Calu3 (cell line): ENCODE data around the gene ACER2. TPM values are rescaled to one million over a fixed set of nuclear protein-coding genes. Genes with fewer than 3 reads are reported as not detected.

Source experiments
- BruUV-seq: library from RNA; stranded (reverse); fragments of 400-500 nt; replicated peaks from 2 replicates; lab custom pipeline; 2021; lab: Mats Ljungman, UMichigan
- CTCF ChIA-PET: fragments of 300-600 bp; sonication (Branson Sonifier 250); formaldehyde crosslinking; loops from one replicate; lab custom pipeline; 2022; ENCODE audit warnings: antibody characterized with exemption; lab: Charles Lee
- DNase-seq: peaks from one replicate; pipeline ENCODE4 v3.0.0; 2022
- H3K27ac Mint-ChIP-seq: one replicate; pipeline ENCODE4 v1.8.0; 2022; ENCODE audit warnings: mixed read lengths; ENCODE audit not compliant: unreplicated experiment
- H3K27me3 Mint-ChIP-seq: one replicate; pipeline ENCODE4 v1.8.0; 2022; ENCODE audit warnings: mixed read lengths; ENCODE audit not compliant: unreplicated experiment
- H3K36me3 Mint-ChIP-seq: one replicate; pipeline ENCODE4 v1.8.0; 2022; ENCODE audit warnings: mild to moderate bottlenecking, moderate library complexity, mixed read lengths; ENCODE audit not compliant: insufficient read depth, unreplicated experiment
- H3K4me1 Mint-ChIP-seq: one replicate; pipeline ENCODE4 v1.8.0; 2022; ENCODE audit warnings: mild to moderate bottlenecking, low read depth, mixed read lengths; ENCODE audit not compliant: unreplicated experiment
- H3K4me3 Mint-ChIP-seq: one replicate; pipeline ENCODE4 v1.8.0; 2022; ENCODE audit warnings: mild to moderate bottlenecking, low read depth, moderate library complexity, mixed read lengths; ENCODE audit not compliant: unreplicated experiment
- H3K9me3 Mint-ChIP-seq: one replicate; pipeline ENCODE4 v1.8.0; 2022; ENCODE audit warnings: low read depth, mixed read lengths; ENCODE audit not compliant: unreplicated experiment
- intact Hi-C: fragments of 100-400 bp; cut with micrococcal nuclease; formaldehyde crosslinking; loops from one replicate; pipeline ENCODE4 v1.10.0; 2022; ENCODE audit not compliant: unreplicated experiment
- total RNA-seq: library from RNA; stranded (reverse); gene quantifications from 2 replicates; pipeline ENCODE4 v1.2.3, GENCODE V29; 2022
- TF ChIP-seq, protein P1 (sequence below): fragments of 200-600 bp; IDR thresholded peaks from one replicate; pipeline ENCODE4 v1.8.0; 2022; ENCODE audit warnings: antibody characterized with exemption; ENCODE audit not compliant: unreplicated experiment

ACER2 gene
- total RNA-seq, 1 experiment from 2014 or later = 7.6 TPM

DNA sequence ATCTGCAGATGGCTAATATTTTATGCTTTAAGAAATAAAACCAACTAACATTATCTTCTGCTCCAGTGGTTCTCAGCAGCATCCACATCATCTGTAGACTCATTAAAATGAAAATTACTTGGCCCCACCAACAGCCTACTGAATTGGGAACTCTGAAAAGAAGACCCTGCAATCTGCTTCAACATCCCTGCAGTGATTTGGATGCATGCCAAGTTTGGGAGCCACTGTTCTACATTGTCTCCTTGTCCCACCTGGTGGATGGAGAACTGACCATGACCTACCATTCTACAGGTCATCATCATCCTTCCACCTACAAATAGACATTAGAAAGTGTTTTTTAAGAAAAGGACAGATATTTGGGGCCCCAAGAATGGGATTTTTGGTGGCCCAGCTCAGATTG is 71.1 kb downstream of the ACER2 start:
- no peak for DNase-seq
- Mint-ChIP-seq H3K36me3 (no peaks in the 10 kb centered on the region), H3K27ac (no peak overlapping the region), H3K4me3 (no peak overlapping the region), H3K4me1 (no peaks in the 10 kb centered on the region), H3K27me3 (peaks cover 86% of the 10 kb centered on the region), H3K9me3 (no peaks in the 10 kb centered on the region)
- intact Hi-C loops = no loop called here
- CTCF ChIA-PET = interaction anchor here (1.3 kb wide), 1 partner anchor 15 kb away, joined by 4 read pairs; no protein-coding TSS in a partner anchor
- BruUV-seq = no TSS peak
- TF ChIP-seq, protein P1, sequence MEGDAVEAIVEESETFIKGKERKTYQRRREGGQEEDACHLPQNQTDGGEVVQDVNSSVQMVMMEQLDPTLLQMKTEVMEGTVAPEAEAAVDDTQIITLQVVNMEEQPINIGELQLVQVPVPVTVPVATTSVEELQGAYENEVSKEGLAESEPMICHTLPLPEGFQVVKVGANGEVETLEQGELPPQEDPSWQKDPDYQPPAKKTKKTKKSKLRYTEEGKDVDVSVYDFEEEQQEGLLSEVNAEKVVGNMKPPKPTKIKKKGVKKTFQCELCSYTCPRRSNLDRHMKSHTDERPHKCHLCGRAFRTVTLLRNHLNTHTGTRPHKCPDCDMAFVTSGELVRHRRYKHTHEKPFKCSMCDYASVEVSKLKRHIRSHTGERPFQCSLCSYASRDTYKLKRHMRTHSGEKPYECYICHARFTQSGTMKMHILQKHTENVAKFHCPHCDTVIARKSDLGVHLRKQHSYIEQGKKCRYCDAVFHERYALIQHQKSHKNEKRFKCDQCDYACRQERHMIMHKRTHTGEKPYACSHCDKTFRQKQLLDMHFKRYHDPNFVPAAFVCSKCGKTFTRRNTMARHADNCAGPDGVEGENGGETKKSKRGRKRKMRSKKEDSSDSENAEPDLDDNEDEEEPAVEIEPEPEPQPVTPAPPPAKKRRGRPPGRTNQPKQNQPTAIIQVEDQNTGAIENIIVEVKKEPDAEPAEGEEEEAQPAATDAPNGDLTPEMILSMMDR = no peak

DNA sequence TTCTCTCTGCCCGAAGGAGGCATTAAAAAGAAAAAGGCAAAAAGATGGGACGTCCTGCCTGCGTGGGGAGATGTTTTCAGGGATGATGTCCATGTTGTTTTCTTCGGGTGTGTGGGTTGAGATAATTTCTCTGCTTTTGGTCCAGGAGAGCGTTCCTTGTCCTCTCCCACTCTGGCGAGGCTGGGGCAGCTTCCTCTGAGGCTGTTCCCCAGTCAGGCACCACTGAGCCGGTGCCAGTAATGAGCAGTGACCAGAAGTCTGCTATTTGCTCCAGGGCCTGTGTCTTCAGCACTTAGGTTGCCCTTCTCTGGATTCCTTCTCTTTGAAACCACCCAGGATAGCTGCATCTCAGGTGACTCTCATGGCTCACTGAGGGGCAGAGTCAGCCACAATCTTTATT is 71.5 kb downstream of the ACER2 start:
- CTCF ChIA-PET = interaction anchor here (1.3 kb wide), 1 partner anchor 16 kb away, joined by 4 read pairs; no protein-coding TSS in a partner anchor
- H3K4me3 Mint-ChIP-seq = no peak overlapping the region
- intact Hi-C loops = no loop called here
- H3K27ac Mint-ChIP-seq = no peak overlapping the region
- DNase-seq = no peak
- H3K4me1 Mint-ChIP-seq = no peaks in the 10 kb centered on the region
- no TSS peak for BruUV-seq
- H3K27me3 Mint-ChIP-seq = peaks cover 86% of the 10 kb centered on the region
- TF ChIP-seq, protein P1 = no peak
- no peaks in the 10 kb centered on the region for H3K36me3 Mint-ChIP-seq
- H3K9me3 Mint-ChIP-seq = no peaks in the 10 kb centered on the region

DNA sequence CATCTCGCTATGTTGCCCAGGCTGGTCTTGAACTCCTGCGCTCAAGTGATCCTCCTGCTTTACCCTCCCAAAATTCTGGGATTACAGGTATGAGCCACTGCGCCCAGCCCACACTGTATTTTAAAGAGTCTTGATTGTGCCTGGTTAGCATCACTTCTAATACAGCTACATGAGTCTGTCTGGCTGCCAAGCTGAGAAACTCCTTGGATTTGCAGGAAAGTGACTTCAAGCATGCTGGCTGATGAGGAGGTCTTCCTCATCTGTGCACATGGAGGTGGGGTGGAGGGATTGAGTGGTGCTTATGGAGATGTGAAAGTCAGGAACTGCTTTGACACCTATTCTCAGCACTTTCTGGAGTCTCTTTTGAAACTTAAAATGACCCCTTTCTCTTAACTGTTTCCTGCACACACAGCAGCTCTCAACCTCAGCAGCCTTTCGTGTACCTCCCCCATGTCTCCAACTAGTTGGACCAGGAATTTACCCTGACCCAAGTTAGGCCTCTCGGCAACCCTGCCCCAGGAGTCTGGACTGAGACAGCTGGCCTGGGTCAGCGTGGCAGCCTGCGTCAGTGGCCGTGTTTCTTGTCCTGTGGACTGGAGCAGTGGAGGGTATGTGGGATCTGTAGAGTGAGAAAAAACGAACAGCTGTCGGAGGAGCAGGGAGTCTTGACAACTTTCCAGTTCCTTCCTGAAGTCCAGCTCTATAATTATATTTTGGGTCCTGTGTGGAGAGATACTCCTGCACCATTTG is 72.5 kb downstream of the ACER2 start:
- intact Hi-C loops = no loop called here
- Mint-ChIP-seq H3K27ac (no peak overlapping the region), H3K9me3 (no peaks in the 10 kb centered on the region), H3K36me3 (no peaks in the 10 kb centered on the region), H3K4me1 (no peaks in the 10 kb centered on the region), H3K27me3 (peaks cover 80% of the 10 kb centered on the region), H3K4me3 (no peak overlapping the region)
- DNase-seq = no peak
- no TSS peak for BruUV-seq
- TF ChIP-seq, protein P1 = no peak
- CTCF ChIA-PET = no interaction called here

DNA sequence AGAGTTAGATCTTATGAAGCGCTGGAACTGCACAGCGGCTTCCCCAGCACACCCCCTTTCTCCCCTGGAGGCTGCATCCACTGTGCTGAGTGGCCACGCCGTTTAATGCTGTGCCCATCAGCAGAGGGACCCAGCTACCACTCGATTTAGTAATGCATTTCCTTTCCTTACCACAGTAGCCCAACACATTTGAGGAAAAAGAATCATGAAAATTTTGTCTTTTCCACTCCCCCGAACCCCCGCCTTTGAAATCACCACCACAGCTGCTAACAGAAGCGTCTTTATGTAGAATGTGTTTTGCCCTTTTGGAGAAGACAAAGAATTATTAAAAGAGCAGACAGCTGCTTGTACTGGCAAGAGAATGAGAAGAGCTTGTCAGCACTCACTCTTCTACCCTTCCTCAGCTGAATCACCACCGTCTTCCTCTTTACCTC is 73.2 kb downstream of the ACER2 start:
- TF ChIP-seq, protein P1 = no peak
- CTCF ChIA-PET = no interaction called here
- no peaks in the 10 kb centered on the region for H3K9me3 Mint-ChIP-seq
- BruUV-seq = no TSS peak
- no peaks in the 10 kb centered on the region for H3K36me3 Mint-ChIP-seq
- H3K4me1 Mint-ChIP-seq = no peaks in the 10 kb centered on the region
- peaks cover 74% of the 10 kb centered on the region for H3K27me3 Mint-ChIP-seq
- intact Hi-C loops = no loop called here
- DNase-seq = no peak
- H3K27ac Mint-ChIP-seq = no peak overlapping the region
- no peak overlapping the region for H3K4me3 Mint-ChIP-seq
